HepG2 (cell line): ENCODE results near the gene ROBO3. TPM values are rescaled to one million over a fixed set of nuclear protein-coding genes. Genes with fewer than 3 reads are reported as not detected.

ENCODE experiments used
- ARNT ChIP-seq: fragments of 450-650 bp; IDR thresholded peaks from 2 replicates; pipeline ENCODE4 v1.6.1; 2017
- KLF9 ChIP-seq: IDR thresholded peaks from 2 replicates; pipeline ENCODE4 v1.6.1; 2016; ENCODE audit warnings: low read depth
- MXD4 ChIP-seq: IDR thresholded peaks from 2 replicates; pipeline ENCODE4 v1.6.1; 2016; ENCODE audit warnings: mild to moderate bottlenecking, missing biosample characterization, missing genetic modification reagents
- NCOA5 ChIP-seq: sonication (generic); formaldehyde crosslinking; IDR thresholded peaks from 2 replicates; pipeline ENCODE4 v1.4.0; 2020; ENCODE audit warnings: missing genetic modification reagents
- PHF5A ChIP-seq: IDR thresholded peaks from one replicate; pipeline ENCODE4 v1.6.1; 2018; ENCODE audit warnings: low read depth, missing genetic modification reagents; ENCODE audit not compliant: unreplicated experiment
- POLR2G ChIP-seq: fragments of 200-400 bp; formaldehyde crosslinking; IDR thresholded peaks from 2 replicates; pipeline ENCODE4 v1.6.1; 2018; ENCODE audit warnings: mild to moderate bottlenecking, low read depth, low read length, moderate library complexity
- RFX3 ChIP-seq: IDR thresholded peaks from 2 replicates; pipeline ENCODE4 v1.6.1; 2016; ENCODE audit warnings: missing biosample characterization, missing genetic modification reagents
- RFXANK ChIP-seq: IDR thresholded peaks from 2 replicates; pipeline ENCODE4 v1.6.1; 2016
- RNF2 ChIP-seq: fragments of 450-650 bp; conservative IDR thresholded peaks from 2 replicates; pipeline ENCODE4 v1.6.1; 2016; ENCODE audit warnings: low read depth
- U2AF1 ChIP-seq: fragments of 200-400 bp; formaldehyde crosslinking; optimal IDR thresholded peaks from 2 replicates; pipeline ENCODE3; 2017; ENCODE audit warnings: mild to moderate bottlenecking, low read depth, low read length
- ZBTB3 ChIP-seq: sonication (generic); formaldehyde crosslinking; IDR thresholded peaks from 2 replicates; pipeline ENCODE4 v1.4.0; 2020; ENCODE audit warnings: low read depth, mild to moderate bottlenecking, moderate library complexity, missing genetic modification reagents, borderline replicate concordance
- ZBTB43 ChIP-seq: sonication (generic); formaldehyde crosslinking; conservative IDR thresholded peaks from 2 replicates; pipeline ENCODE4 v1.4.0; 2020; ENCODE audit warnings: missing genetic modification reagents
- ZFP37 ChIP-seq: sonication (generic); formaldehyde crosslinking; IDR thresholded peaks from 2 replicates; pipeline ENCODE4 v1.4.0; 2020; ENCODE audit warnings: missing genetic modification reagents, borderline replicate concordance
- ZFP41 ChIP-seq: sonication (generic); formaldehyde crosslinking; IDR thresholded peaks from 2 replicates; pipeline ENCODE4 v1.4.0; 2020; ENCODE audit warnings: mild to moderate bottlenecking, missing genetic modification reagents, borderline replicate concordance
- ZNF598 ChIP-seq: sonication (generic); formaldehyde crosslinking; IDR thresholded peaks from 2 replicates; pipeline ENCODE4 v1.5.1; 2020; ENCODE audit warnings: mild to moderate bottlenecking, missing genetic modification reagents, borderline replicate concordance
- ZNF660 ChIP-seq: sonication (generic); formaldehyde crosslinking; IDR thresholded peaks from 2 replicates; pipeline ENCODE4 v1.5.1; 2020; ENCODE audit warnings: mild to moderate bottlenecking, low read depth, missing genetic modification reagents, borderline replicate concordance
- ZNF775 ChIP-seq: sonication (generic); formaldehyde crosslinking; IDR thresholded peaks from 2 replicates; pipeline ENCODE4 v1.4.0; 2020; ENCODE audit warnings: missing genetic modification reagents, mild to moderate bottlenecking, moderate library complexity, borderline replicate concordance
- polyA plus RNA-seq, 8 experiments: library from polyadenylated mRNA; depleted of rRNA in 3 of 8; stranded (reverse) in 7 of 8; unstranded in 1 of 8; fragments of >200 nt; fragmentation: Illumina TruSeq in 4 of 8; extraction: Trizol in 4 of 8; gene quantifications; 2 replicates each; pipeline versions ENCODE4 v1.2.1 to v1.2.3, GENCODE V29; 2011 to 2016; ENCODE audit warnings: low read depth in 4 of 8, missing spikeins in 1 of 8, mixed read lengths in 1 of 8; ENCODE audit not compliant: insufficient read depth in 1 of 8
- total RNA-seq, 5 experiments: library from RNA; depleted of rRNA; stranded (reverse); fragments of >200 nt; fragmentation: Illumina TruSeq; extraction: Trizol; gene quantifications; 2 replicates each; pipeline ENCODE4 v1.2.3, GENCODE V29; 2016; ENCODE audit warnings: low read depth in 1 of 5
- TF ChIP-seq, protein P1 (sequence below): sonication (generic); formaldehyde crosslinking; conservative IDR thresholded peaks from 2 replicates; pipeline ENCODE4 v1.8.0; 2022; ENCODE audit warnings: missing genetic modification reagents
- TF ChIP-seq, protein P2 (sequence below): sonication (generic); formaldehyde crosslinking; IDR thresholded peaks from 2 replicates; pipeline ENCODE4 v1.4.0; 2020; ENCODE audit warnings: mild to moderate bottlenecking, missing genetic modification reagents, borderline replicate concordance
- TF ChIP-seq, protein P3 (sequence below): sonication (generic); formaldehyde crosslinking; IDR thresholded peaks from 2 replicates; pipeline ENCODE4 v1.4.0; 2020; ENCODE audit warnings: low read depth, mild to moderate bottlenecking, missing genetic modification reagents

Gene ROBO3
- total and polyA plus RNA-seq, 2 of the 13 experiments (the other 11 are each of a cell fraction or from before 2014, with no cell fraction given): 0.07 to 2.4 TPM

DNA sequence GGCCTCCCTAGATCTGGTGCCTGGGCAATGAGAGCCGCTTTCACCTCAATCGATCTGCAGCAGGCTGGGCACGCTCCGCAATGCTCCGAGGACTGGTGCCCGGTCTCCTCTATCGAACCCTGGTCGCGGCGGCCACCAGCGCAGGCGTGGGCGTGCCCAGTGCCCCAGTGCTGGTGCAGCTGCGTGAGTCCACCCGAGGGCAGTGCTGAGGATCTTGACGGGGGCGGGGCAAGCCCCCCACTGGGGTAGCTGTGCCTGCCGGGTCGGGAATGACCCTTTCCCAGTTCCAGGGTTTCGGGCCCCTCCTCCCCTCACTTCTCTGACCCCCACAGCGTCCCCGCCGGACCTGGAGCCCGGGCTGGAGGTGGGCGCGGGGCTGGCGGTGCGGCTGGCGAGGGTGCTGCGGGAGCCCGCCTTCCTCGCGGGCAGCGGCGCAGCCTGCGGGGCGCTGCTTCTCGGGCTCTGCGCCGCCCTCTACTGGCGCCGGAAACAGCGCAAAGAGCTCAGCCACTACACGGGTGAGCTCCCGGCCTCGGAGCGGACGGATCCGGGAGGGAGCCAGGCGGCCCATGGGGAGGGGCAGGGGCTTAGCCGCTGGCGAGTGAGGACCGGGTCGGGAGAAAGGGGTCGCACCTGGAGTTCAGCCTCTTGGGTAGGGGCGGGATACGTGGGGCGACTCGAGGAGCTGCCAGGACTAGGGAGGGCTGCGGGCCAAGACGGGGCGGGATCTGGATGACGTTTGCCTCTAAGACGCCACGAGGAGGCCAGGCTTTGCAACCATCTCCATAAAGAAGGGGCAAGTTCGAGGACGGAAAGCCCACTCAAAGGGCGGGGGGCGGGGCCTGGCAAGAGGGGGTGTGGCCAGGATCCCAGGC lies 10.9 kb downstream of the ROBO3 start (continued):
- no peak for TF ChIP-seq ZNF775 (CRISPR knock-in tag)
- TF ChIP-seq KLF9 (CRISPR knock-in tag): no peak
- TF ChIP-seq, protein P1, sequence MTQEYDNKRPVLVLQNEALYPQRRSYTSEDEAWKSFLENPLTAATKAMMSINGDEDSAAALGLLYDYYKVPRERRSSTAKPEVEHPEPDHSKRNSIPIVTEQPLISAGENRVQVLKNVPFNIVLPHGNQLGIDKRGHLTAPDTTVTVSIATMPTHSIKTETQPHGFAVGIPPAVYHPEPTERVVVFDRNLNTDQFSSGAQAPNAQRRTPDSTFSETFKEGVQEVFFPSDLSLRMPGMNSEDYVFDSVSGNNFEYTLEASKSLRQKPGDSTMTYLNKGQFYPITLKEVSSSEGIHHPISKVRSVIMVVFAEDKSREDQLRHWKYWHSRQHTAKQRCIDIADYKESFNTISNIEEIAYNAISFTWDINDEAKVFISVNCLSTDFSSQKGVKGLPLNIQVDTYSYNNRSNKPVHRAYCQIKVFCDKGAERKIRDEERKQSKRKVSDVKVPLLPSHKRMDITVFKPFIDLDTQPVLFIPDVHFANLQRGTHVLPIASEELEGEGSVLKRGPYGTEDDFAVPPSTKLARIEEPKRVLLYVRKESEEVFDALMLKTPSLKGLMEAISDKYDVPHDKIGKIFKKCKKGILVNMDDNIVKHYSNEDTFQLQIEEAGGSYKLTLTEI (CRISPR knock-in tag): no peak
- TF ChIP-seq RFX3 (CRISPR knock-in tag): no peak
- no peak for TF ChIP-seq ZNF660 (CRISPR knock-in tag)
- TF ChIP-seq PHF5A (CRISPR knock-in tag): no peak
- no peak for TF ChIP-seq NCOA5 (CRISPR knock-in tag)
- 0 out of 2 replicates have a peak, but pooled peaks have one; percentile 18 for TF ChIP-seq MXD4 (CRISPR knock-in tag)
- TF ChIP-seq RNF2: peak; percentile 57; the same call in 1 of the 2 replicates
- peak; percentile 50; the same call in 1 of the 2 replicates for TF ChIP-seq ZFP37 (CRISPR knock-in tag)
- TF ChIP-seq ZBTB43 (CRISPR knock-in tag): peak; percentile 65; the same call in 1 of the 2 replicates
- peak; percentile 47; the same call in 1 of the 2 replicates for TF ChIP-seq POLR2G
- TF ChIP-seq U2AF1: no peak
- TF ChIP-seq, protein P2, sequence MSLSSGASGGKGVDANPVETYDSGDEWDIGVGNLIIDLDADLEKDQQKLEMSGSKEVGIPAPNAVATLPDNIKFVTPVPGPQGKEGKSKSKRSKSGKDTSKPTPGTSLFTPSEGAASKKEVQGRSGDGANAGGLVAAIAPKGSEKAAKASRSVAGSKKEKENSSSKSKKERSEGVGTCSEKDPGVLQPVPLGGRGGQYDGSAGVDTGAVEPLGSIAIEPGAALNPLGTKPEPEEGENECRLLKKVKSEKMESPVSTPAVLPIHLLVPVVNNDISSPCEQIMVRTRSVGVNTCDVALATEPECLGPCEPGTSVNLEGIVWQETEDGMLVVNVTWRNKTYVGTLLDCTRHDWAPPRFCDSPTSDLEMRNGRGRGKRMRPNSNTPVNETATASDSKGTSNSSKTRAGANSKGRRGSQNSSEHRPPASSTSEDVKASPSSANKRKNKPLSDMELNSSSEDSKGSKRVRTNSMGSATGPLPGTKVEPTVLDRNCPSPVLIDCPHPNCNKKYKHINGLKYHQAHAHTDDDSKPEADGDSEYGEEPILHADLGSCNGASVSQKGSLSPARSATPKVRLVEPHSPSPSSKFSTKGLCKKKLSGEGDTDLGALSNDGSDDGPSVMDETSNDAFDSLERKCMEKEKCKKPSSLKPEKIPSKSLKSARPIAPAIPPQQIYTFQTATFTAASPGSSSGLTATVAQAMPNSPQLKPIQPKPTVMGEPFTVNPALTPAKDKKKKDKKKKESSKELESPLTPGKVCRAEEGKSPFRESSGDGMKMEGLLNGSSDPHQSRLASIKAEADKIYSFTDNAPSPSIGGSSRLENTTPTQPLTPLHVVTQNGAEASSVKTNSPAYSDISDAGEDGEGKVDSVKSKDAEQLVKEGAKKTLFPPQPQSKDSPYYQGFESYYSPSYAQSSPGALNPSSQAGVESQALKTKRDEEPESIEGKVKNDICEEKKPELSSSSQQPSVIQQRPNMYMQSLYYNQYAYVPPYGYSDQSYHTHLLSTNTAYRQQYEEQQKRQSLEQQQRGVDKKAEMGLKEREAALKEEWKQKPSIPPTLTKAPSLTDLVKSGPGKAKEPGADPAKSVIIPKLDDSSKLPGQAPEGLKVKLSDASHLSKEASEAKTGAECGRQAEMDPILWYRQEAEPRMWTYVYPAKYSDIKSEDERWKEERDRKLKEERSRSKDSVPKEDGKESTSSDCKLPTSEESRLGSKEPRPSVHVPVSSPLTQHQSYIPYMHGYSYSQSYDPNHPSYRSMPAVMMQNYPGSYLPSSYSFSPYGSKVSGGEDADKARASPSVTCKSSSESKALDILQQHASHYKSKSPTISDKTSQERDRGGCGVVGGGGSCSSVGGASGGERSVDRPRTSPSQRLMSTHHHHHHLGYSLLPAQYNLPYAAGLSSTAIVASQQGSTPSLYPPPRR: 0 out of 2 replicates have a peak, but pooled peaks have one; percentile 30
- no peak for TF ChIP-seq ZBTB3 (CRISPR knock-in tag)
- TF ChIP-seq, protein P3, sequence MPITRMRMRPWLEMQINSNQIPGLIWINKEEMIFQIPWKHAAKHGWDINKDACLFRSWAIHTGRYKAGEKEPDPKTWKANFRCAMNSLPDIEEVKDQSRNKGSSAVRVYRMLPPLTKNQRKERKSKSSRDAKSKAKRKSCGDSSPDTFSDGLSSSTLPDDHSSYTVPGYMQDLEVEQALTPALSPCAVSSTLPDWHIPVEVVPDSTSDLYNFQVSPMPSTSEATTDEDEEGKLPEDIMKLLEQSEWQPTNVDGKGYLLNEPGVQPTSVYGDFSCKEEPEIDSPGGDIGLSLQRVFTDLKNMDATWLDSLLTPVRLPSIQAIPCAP (CRISPR knock-in tag): no peak
- TF ChIP-seq ZNF598 (CRISPR knock-in tag): no peak
- no peak for TF ChIP-seq ZFP41
- TF ChIP-seq RFXANK (CRISPR knock-in tag): no peak
- no peak for TF ChIP-seq ARNT
